CD4-positive, alpha-beta T cell treated with Interferon alpha-2 for 1 hour (primary cell): ENCODE results near the gene CELF2.

ENCODE experiments used
- DNase-seq, 2 donors: peaks; one replicate each; pipeline ENCODE4 v3.0.0-alpha.2; 2020 to 2022

CELF2 gene

GRCh38 chr10:11282661-11283060 lies 265.0 kb downstream of the CELF2 start:
- no peak for DNase-seq

GRCh38 chr10:11284291-11285085 lies 266.8 kb downstream of the CELF2 start:
- DNase-seq: no peak

GRCh38 chr10:11285171-11285570 lies 267.5 kb downstream of the CELF2 start:
- DNase-seq: no peak

- no peak for DNase-seq
Measured at GRCh38 chr10:11286261-11286852, 268.7 kb downstream of the CELF2 start.

- no peak for DNase-seq
Measured at GRCh38 chr10:11288302-11288701, 270.6 kb downstream of the CELF2 start.

GRCh38 chr10:11290156-11290890 lies 272.7 kb downstream of the CELF2 start:
- DNase-seq: no peak

DNA sequence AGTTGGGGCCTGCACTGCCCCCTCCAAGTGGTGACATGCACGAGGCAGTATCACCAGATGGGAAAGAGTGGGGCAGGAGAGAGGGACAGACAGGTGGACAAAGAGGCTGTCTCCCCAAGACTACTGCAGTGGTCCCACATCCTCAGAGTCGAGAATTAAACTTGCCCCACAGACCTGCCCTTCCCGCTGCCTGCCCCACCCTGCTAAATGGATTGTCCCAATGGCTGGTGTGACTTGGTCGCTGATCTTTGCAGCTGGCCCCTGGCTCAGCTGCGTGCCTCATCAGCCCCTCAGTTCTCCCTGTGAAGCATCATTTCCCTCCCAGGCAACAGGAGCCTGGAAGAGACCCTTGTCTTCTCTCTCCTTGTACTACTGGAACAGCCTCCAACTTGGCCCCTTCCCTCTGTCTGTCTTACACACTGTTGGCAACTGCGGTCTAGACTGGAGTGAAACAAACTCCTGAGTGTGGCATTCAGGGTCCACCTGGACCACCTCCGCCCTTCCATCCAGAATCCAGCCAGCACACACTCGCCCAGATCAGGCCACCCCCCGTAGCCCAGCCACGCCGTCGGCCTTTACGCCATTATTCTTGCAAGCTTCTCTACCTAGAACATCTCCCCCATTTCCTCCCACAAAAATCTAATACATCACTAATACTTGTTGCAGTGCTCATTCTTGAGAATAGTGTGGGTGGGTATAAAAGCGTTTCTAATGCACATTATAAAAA lies 275.1 kb downstream of the CELF2 start:
- DNase-seq: no peak

GRCh38 chr10:11293332-11293731 lies 275.7 kb downstream of the CELF2 start:
- DNase-seq: no peak

- DNase-seq: no peak
Measured at GRCh38 chr10:11294831-11295450, 277.3 kb downstream of the CELF2 start.

GRCh38 chr10:11295492-11295891 lies 277.8 kb downstream of the CELF2 start:
- DNase-seq: no peak

DNA sequence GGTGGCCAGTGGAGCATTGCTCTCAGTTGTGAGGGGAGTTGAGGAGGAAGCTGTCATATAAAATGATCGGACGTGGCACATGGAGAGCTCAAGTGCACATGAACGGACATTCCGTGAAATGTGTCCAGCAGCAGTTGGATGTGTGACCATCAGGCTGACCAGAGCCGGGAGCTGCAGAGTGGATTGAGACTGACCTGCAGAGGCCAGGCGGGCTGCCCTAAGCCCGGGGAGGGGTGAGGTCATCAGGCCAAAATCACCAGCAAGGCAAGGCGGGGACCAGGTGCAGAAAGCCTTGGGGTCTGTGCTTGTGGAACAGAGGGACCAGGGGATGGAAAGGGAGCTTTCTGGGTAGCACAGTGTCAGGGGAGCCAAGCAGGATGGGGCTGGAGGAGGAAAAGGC lies 279.5 kb downstream of the CELF2 start:
- no peak for DNase-seq

DNA sequence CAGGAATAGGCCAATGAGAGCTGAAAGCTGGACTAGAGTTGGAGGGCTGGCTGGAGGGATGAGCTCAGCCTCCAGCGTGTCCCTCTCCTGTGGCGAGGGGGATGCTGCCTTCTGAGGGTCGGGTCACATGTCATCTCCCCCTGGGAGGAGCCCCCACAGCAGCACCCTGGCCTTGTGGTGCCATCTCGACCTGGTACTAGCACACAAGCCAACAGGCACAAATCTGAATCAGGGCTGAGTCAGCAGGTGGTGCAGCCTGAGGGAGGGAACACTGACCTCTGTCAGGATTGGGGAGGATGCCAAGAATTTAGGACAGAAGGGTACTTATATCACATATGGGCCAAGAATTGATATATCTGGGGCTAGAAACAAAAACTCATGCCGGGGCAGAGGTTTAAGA lies 280.4 kb downstream of the CELF2 start:
- no peak for DNase-seq

DNA sequence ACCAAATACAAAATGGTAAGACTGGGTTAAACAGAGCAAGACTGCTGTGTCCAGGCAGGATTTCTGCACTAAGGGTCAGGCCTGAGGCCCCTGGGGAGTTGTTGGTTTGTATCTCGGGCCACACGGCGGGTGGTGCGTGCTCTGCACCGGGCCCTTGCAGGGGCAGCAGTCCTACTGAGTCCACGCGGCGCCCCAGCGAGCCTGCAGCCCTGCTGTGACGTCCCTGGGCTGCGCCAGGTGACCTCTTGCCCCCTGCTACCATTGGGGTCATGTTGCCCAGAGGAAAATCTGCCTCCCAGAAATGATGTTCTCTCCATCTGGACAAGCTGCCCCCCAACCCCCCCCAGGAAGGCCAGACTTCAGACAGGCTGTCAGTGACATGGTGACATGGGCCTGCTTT lies 281.5 kb downstream of the CELF2 start:
- DNase-seq: no peak

- no peak for DNase-seq
Measured at GRCh38 chr10:11300026-11300425, 282.4 kb downstream of the CELF2 start.

DNA sequence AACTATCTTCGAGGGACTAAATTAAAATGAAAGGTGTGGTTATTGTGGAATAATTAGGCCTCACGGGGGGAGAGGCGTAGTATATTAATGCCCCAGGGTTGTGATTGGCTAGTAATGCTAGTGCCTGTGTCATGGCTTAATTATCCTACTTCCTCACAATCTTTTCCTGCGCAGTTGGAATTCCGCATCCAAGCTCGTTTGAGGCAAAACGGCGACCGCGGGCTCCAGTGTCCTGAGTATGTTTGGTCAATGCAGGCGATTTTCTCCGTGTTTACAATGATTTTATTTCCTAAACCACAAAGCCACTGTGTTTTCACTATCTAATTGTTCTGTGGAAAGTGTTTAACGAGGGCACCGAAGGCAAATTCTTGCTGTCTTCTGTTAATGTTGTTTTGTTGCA lies 282.9 kb downstream of the CELF2 start:
- DNase-seq: no peak

DNA sequence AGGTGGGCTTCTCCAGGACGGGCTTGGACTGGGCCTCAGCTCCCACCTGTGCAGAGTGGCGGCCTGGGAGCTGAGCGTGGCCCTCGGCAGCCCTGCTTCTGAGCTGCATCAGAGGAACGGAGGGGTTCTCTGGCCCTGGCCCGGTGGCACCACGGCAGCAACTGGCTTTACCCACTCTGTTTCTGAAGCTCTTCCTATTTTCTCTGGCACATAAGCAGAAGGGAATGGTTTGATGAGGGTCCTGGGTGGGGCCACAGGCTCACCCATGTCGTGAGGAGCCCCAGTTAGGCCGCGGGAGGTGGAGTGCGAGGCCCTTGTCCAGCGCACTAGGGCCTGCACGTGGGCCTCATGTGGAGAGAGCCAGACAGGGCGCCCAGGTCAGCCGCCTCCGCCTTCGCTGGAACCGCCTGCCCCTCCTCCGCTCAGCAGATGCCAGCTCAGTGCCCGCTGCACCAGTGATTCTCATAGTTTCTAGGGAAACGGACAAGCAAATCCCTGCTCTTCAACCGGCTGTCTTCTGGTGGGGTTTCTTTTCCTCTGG lies 284.0 kb downstream of the CELF2 start:
- DNase-seq: no peak

DNA sequence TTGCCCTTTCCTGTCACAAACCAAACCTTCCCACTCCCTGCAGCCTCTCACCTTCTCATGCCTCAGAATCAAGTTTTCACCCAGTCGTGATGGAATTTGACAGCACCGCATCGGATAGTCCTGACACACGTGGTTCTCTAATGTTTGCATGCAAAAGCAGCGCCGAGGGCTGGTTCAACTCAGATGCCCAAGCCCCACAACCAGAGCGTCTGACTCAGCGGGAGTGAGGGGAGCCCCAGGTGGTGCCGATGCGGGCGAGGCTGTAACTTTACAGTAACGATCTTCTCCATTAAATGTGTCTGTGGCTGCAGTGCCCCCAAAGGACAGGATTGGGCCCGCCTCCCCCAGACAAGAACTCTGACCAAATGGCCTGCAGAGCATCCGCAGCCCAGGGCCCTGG lies 284.5 kb downstream of the CELF2 start:
- DNase-seq: no peak

- no peak for DNase-seq
Measured at GRCh38 chr10:11303361-11304170, 285.9 kb downstream of the CELF2 start.

DNA sequence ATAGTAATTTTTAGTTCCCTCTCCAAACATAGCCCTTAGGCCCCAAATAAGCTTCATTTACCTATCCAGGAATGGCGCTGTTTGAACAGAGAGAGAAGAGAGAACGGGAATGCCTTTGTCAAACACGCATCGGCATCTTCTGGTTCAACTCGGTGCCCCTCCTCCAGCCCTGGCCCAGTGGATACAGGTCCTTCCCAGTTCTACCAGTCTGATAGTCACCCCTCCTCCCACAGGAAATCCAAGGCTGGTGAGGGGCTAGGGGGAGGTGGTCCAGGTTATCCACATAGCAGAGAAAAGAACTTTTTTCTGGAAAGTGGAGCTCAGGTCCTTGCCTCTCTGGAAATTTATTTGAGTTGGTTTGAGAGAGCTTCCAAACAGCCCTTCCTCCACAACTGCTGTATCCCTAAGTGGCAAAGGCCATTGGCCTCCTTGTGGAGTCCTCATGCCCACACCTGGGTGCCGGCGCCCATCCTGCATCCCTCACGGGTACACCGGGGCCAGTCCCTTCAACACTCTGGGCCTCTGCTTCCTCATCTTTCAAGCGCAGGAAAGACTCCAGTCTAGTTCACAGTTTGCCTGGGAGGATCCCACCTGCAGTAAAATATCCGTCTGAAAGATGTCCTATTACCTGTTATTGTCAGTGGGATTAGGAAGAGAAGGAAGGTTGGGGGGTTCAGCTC lies 287.4 kb downstream of the CELF2 start:
- DNase-seq: no peak

DNA sequence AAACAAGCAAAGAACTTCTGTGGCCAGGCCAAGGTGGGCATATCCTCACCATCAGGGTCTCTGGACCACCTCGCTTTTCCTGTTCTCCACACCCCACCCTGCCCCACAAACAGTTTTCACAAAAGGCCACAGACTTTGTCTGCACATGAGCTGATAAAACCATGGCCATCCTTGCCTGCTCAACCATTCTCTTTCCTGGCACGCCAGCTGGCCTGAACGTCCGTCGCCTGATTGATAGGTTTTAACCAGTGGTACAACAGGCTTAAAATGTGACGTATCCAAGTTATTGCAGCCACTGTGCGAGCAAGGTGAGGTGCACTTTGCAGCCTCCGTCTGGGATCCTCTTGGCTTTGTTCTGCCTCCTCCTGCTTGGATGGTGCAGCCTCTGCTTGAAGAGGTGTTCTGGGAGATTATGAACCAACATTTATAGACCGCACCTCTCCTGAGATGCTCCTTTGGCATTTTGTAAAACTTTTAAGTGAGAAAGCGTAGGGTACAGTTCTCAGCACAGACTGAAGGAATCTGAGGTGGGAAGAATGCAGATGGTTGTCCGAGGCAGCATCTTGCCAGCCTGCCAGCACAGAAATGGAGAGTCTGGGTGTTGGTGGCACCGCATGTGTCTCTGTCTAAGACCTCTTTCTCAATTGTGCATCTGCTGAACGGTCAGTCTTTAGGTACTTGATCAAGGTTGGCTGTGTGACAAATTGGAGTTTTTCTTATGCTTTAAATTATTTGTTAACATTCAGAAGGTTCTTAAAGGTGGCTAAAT lies 288.3 kb downstream of the CELF2 start:
- DNase-seq: no peak
